Measurements from ENCODE around the gene OTULIN.

DNA sequence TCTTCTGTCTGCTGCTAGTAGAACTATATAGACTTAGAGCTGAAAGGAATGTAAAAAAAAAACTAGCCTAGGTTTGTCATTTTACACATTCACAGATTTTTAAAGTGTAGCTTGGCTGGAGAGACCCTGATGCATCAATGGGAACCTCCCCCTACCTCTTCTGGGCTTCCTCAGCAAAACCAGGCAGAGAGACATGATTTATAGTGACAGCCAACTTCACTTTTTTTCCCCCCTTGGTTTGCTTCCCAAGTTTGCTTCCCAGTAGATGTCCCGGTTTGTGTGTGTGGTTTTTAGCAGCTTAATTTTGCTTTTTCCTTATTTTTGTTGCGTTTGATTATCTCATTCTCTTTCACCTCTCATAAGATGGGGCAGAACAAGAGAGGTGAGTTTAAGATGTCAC, 1.8 kb downstream of the OTULIN start:
- TF ChIP-seq, protein P1, sequence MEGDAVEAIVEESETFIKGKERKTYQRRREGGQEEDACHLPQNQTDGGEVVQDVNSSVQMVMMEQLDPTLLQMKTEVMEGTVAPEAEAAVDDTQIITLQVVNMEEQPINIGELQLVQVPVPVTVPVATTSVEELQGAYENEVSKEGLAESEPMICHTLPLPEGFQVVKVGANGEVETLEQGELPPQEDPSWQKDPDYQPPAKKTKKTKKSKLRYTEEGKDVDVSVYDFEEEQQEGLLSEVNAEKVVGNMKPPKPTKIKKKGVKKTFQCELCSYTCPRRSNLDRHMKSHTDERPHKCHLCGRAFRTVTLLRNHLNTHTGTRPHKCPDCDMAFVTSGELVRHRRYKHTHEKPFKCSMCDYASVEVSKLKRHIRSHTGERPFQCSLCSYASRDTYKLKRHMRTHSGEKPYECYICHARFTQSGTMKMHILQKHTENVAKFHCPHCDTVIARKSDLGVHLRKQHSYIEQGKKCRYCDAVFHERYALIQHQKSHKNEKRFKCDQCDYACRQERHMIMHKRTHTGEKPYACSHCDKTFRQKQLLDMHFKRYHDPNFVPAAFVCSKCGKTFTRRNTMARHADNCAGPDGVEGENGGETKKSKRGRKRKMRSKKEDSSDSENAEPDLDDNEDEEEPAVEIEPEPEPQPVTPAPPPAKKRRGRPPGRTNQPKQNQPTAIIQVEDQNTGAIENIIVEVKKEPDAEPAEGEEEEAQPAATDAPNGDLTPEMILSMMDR (IDR thresholded peaks at IDR 0.05): no peak
- no peak for TF ChIP-seq POLR2A (IDR thresholded peaks at IDR 0.05)

Data from esophagus squamous epithelium (tissue), 4 donors.